IPS-NIHi7 (cell line): Measurements from ENCODE around the gene CLDN12.

ENCODE experiments used
- DNase-seq: peaks from one replicate; pipeline ENCODE4 v3.0.0; 2012; ENCODE audit warnings: mixed read lengths; ENCODE audit errors: extremely low spot score

Gene CLDN12

DNA sequence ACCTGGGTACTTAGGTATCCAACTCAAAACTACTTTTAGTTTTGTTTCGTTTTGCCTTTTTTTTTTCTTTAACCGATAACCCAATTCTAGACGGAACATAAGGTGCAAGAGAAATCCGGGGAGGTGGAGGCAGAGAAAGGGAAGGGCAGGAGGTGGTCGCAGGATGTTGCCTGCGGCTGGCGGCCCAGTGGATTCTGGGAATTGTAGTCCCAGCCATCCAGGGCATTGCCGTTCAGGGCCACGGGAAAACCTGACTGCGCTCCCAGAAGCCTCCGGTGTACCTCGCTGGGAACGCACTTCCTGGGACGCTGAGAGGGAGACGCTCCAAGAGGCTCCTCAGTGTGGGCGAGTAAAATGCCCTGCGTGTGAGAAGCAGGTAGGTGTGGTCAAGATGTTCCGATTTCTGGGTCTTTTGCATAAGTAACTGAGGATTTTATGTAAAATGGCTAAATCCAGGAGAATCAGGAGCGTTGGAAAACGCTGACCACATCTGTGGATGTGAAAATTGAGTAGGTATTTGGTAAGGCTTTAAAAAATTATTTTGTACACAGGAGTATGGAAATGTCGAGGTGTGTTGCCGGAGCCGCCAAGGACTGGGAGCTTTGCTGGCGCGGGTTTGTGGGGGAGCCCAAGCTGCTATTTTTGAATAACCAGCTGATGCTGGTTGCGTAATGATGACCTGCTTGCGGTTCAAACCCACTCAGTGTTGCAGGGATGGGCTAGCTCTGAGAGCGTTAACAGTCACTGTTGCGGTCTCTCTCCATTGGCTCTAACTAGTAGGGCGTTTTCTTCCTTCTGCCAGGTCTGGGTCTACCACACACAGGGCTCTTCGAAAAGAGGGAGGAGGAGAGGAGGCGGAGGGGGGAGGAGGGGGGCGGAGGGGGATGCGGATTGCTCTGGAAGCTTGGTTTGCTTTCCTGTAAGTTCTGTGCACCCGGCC, at the start of gene CLDN12:
TSS of gene CLDN12 (plus strand) at position 288 of the 940 bp plus-strand sequence. CDS start 9,216 bp downstream, outside the sequence.
- DNase-seq, result peak; percentile 95

- no peak for DNase-seq
These were observed 19.8 kb upstream of the CLDN12 start for GRCh38 chr7:90383422-90383821.

DNA sequence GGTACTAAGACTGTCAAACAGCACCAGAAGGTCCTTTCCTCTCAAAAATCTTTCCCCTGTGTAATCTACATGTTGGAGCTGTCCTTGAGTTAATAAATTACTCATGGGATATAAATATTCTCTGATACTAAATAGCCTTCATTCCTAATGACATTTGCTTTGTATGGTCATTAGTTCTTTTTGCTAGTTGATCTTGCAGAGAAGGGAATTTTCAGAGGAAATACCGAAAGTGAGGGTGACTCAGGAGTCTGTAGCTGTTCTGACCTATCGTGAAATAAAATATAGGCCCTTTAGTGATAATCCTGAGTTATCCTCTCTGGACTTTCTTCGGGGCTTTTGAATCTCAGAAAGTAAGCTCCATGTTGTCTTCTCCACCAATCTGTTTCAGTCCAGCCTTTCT, 19.4 kb upstream of the CLDN12 start:
- no peak for DNase-seq

GRCh38 chr7:90384433-90384832, 18.8 kb upstream of the CLDN12 start:
- DNase-seq, result no peak

- DNase-seq, result no peak
These were observed 15.6 kb upstream of the CLDN12 start for GRCh38 chr7:90387470-90388240.

DNA sequence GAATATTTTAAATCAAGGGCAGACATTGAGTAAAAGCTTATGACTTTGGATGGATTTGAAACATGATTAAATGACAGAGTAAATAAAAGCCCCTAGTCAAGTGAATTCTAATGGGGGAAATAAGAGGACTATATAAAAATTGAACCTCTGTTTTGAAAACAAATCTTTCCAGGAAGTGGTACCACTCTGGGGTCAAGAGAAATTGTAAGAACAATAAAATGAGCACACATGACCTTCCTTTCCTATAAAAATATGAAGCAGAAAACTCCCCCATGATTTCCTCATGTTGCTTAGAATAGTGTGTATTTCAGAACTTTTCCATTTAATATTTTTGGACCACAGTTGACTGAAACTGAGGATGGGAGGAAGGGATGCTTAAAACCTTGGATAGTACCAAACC, 12.3 kb upstream of the CLDN12 start:
- no peak for DNase-seq

DNA sequence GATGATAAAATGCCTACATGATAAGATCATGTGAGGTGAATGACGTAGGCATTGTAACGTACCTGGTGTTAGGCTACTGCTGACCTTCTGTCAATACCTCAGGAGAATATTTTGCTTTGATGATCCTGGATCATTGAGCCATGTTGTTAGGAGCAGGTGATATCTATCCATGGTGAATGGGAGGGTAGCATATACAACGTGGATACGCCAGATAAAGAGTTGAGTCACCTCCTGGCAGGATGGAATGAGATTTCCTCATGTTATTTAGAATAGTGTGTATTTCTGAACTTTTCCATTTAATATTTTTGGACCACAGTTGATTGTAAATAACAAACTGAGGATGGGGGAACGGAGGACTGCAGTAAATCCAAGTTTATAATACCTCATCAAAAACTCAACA, 11.8 kb upstream of the CLDN12 start:
- DNase-seq, result no peak

DNA sequence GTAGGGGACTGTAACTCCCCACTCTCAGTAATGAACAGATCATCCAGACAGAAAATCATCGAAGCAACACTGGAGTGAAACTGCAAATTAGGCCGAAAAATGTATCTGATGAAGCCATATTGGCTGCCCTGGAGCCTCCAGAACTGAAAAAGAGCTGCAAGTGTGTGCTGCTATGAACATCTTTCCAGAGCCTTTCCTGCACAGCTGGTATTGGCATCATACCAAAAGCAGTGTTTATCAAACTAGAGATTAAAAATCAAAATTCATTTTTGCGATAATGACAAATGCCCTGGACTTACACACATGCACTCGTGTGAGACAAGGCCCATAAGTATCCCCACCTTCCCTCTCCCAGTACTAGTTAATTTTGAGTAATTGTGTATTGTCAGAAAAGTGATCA, 6.8 kb upstream of the CLDN12 start:
- DNase-seq, result no peak

GRCh38 chr7:90401989-90402388, 1.3 kb upstream of the CLDN12 start:
- no peak for DNase-seq

DNA sequence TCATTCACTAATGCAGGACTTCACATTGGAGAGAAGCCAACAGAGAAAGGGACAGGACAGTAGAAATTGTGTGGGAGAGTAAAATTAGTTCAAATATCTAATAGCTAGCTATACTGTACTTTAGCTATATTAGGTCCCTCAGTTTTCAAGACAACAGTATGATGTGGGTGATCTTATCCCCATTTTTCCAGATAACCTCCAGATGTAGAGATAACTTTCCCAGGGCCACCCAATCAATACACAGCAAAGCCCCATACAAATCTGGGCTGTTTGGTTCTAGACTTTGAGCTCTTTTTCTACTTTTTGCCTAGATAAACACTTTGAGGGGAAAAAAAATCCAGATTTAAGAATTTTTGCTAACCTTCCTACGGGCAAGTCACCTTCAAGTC, 482 bp upstream of the CLDN12 start:
- DNase-seq, result no peak

- DNase-seq, result no peak
These were observed 1.5 kb downstream of the CLDN12 start for GRCh38 chr7:90404777-90405176.

DNA sequence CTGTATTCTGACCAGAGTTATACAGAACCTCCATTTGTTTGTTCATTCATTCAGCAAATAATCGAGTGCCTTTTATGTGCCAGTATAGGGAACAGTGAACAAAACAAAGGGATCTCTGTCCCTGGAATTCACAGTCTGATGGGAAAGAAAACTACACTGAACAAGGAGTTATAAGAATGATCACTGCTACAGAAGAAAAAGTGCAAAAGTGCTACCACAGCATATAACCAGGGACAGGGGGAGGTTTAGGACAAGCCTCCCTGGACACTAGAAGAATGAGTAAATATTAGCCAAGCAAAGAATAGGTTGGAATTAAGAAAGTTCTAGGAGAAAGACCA, 4.2 kb downstream of the CLDN12 start:
- DNase-seq, result no peak

GRCh38 chr7:90408142-90408541, 4.9 kb downstream of the CLDN12 start:
- no peak for DNase-seq

GRCh38 chr7:90409667-90410066, 6.4 kb downstream of the CLDN12 start:
- DNase-seq, result no peak

DNA sequence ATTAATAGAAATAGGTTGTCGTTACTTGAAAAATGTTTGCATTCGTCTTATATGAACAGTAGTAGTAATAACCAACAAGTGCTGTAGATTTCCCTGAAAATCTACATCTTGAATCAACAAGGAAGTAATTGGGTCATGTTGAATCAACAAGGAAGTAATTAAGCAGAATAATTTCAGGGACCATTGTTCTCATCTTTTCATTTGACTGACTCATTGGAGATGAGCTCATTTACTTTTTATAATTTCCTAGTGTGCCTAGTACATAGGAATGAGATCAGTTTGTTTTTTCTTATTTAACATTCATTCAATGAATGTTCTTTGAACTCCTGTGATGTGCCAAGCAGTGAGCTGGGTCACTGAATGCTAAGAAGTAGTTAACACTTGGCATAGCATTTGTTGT, 8.2 kb downstream of the CLDN12 start:
- no peak for DNase-seq

- peak; percentile 36 for DNase-seq
These were observed 9.4 kb downstream of the CLDN12 start for GRCh38 chr7:90412458-90413184.

DNA sequence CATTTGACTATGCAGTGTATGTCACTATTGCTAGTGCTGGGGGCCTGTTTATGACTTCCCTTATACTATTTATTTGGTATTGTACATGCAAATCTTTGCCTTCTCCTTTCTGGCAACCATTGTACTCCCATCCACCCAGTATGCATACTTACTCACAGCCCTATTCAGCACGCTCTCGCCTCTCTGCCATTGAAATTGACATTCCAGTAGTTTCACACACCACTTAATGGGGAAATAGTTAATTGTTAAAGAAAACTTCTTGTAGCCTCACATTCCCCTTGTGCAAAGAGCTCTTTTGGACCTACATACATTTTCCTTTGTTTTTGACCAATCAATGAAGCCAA, 9.9 kb downstream of the CLDN12 start:
- no peak for DNase-seq

DNA sequence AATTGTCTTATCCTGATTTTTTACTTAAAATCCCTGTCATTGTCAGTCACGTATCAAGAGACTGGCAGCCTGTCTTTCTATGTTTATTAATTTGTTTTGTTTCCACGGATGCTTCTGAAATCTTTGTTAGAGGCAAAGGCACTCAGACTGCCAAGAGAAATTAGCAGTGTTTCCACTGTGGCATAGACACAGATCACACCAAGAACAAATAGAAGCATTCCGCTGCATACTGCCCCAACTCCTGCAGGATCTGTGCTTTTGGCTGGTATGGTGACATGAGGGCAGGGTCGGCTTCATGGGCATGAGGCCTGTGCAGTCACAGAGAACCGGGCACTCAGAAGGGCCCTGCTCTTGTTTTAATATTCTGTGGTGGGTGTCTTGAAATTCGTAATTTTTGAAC, 18.4 kb downstream of the CLDN12 start:
- no peak for DNase-seq

DNA sequence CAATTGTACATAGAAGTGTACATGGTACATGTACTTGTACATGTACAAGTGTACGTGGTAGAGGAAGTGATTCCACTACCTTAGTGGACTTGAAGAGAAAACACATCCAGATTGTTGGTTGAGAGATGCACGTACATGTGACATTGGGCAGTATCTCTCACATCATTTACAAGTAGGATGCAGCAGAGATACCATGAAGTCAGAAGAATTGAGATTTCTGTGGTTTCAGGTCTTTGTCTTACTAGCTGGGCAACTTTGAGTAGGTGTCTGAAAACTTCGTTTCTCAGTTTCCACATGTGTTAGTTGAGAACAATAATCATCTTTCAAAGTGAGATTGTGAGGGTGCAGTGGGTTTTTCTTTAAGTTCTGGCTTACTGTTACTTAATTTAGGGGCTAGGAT, 21.5 kb downstream of the CLDN12 start:
- no peak for DNase-seq

DNA sequence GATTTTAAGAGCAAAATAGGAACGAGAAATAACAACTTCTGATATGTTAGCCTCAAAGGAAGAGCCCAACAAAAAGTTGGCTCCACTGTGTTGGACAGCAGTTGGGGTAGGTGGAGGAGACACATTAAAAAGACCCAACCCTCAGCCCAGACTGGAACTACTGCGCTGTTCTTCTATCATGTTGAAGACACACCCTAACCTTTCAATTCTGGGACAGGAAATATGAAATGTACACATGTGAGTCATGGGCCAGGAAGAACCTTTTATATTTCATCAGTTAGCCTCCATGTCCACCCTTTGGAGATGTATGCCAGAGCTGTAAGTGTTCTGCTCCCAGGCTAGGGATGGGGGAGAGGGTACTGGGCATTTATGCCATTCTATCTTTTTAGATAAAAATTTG, 22.1 kb downstream of the CLDN12 start:
- no peak for DNase-seq

DNA sequence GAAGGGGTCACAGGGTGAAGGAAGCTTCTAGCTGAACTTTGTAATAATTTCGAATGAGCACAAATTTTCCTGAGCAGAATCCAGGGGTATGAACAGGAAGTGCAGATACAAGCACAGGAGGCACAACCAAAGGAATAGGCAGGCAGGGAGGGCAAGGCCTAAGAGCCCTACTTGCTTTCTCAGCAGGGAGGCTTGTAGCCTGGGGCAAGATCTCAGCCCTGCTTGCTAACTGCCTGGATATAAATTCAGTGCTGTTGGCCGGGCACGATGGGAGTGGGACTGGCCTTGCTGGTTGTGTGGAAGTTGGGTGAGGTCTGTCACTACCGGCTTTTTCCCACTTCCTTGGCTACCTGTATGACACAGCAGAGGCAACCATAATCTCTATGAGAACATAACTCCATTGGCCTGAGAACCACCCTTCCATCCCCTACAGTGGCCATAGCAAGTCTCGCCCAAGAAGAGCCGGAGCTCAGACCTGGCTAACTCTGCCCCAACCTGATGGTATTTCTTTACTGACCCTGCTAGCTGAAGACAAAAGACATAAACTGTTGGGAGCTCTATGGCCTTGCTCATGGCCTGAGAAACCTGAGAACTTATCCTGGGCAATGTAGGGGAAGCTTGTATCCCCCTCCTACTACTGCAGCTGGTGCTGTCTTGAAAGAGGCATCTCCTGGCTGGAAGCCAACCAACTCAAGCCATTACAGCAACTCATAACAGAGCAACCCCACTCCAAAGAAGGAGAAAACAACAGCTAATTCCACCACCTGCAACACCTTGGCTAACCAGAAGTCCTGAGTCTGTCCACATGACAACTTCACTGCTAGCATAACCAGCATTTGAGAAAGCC, 27.6 kb downstream of the CLDN12 start:
- DNase-seq, result no peak

GRCh38 chr7:90432752-90433151, 29.5 kb downstream of the CLDN12 start:
- DNase-seq, result no peak
